ENCODE measurements around the gene TMEM181. TPM values are rescaled to one million over a fixed set of nuclear protein-coding genes. Genes with fewer than 3 reads are reported as not detected.
A peak's percentile ranks its signal among the peaks of the same experiment; 100 is the strongest.
"Not testable (repeated sequence)": the region's sequence is repeated elsewhere in the genome, so short reads cannot be mapped to it uniquely, and the experiment has no call there.

TMEM181 gene
- total RNA-seq, 3 donors from 2014 or later, result 17.0 to 29.3 (median 28.5) TPM

DNA sequence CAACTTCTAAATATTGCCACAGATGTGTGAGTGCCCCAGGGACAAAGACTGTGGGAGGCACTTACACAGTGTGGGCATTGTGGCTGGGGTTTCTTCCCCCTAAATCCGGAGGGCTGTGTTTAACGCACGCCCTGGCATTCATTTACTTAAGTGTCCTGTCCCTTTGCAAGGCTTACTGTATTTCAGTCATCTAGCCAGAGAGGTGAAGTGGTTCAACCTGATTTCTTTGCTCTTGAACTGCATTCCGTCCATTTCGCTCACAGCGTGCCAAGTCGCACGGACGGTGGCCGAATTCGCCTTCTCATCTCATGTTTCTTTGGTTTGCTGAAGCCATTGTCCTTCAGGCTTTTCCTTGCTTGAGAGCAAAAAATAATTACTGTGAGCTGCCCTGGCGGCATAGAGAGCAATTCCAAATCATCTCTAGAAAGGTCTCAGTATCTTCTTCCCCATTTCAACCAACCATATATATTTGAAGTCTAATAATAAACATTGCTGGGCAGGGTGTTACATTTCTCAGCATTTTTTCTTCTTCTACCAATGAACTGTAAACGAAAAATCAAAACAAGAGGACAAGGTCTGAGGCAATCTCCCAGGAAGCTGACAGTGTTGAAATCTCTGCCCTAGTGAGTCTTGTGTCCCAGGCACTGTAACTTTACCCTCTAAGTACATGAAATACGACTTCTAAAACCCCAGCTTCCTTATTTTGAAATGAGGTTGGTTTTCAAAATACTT lies 106.9 kb downstream of the TMEM181 start:
- intact Hi-C loops (cut with DNase I; ENCODE audit: low total_unique reads), result no loop called here
- Histone ChIP-seq H3K27ac (peak overlapping the region; percentile 55 to 85), H3K27me3 (no peaks in the 10 kb centered on the region), H3K36me3 (no peaks in the 10 kb centered on the region), H3K4me1 (no peaks in the 10 kb centered on the region), H3K9me3 (no peaks in the 10 kb centered on the region), H3K4me3 (peak overlapping the region in 2 of 3 donors; percentile 2 to 32)
- peak; percentile 75 to 80 for DNase-seq (ENCODE audit: low spot score in 2 of 2)
- TF ChIP-seq POLR2A (IDR thresholded peaks at IDR 0.05), result no peak
- peak in 2 of 3 donors; percentile 36 to 66 for TF ChIP-seq POLR2AphosphoS5 (IDR thresholded peaks at IDR 0.05)

DNA sequence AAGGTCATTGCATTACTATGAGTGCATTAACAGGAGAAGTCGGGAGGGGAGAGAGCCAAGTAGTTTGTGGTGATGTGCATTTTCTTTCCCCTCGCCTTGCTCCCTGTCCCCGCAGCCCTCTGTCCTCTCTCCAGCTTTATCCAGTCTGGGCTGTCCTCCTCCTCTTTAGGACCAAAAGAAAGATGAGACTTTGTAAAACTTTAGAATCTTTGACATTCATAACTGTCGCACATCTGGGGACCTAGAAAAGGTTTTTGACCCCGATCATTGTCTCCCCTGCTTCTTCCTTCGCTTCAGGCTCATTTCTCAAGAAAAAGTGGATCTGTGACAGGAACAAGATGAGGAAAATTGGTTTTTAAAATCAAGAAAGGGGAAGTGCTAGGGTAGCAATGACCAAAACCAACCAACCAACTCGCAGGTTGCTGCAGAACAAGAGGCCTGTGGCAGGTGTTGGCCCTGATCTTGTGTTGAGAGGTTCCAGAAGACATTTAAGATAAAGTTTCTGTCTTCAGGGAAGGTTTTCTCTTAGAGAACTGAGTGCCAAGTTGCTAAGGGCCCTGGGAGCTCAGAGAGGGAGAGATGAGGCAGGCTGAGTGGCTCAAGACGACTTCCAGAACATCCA lies 107.6 kb downstream of the TMEM181 start:
- TF ChIP-seq POLR2A (IDR thresholded peaks at IDR 0.05) (no peak), POLR2AphosphoS5 (IDR thresholded peaks at IDR 0.05) (no peak)
- TF ChIP-seq, protein P1, sequence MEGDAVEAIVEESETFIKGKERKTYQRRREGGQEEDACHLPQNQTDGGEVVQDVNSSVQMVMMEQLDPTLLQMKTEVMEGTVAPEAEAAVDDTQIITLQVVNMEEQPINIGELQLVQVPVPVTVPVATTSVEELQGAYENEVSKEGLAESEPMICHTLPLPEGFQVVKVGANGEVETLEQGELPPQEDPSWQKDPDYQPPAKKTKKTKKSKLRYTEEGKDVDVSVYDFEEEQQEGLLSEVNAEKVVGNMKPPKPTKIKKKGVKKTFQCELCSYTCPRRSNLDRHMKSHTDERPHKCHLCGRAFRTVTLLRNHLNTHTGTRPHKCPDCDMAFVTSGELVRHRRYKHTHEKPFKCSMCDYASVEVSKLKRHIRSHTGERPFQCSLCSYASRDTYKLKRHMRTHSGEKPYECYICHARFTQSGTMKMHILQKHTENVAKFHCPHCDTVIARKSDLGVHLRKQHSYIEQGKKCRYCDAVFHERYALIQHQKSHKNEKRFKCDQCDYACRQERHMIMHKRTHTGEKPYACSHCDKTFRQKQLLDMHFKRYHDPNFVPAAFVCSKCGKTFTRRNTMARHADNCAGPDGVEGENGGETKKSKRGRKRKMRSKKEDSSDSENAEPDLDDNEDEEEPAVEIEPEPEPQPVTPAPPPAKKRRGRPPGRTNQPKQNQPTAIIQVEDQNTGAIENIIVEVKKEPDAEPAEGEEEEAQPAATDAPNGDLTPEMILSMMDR (IDR thresholded peaks at IDR 0.05), result no peak

DNA sequence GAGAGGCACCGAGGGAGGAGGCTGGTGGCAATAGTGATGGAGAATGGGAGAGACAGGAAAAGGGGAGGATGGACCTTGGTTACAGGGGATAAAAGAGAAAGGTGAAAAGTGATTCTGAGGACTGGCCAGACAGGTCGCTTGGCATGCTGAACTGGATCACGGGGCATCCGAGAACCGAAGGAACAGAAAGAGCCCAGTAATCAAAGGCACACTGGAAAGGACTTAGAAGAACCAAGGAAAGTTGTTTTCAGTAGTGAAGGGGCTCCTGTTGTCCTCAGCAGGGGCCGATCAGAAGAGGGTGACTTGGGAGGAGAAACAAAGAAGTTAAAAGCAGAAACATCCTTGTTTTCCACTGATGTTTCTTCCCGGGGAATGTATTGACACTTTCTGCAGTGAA lies 108.8 kb downstream of the TMEM181 start:
- Histone ChIP-seq H3K27me3 (no peaks in the 10 kb centered on the region), H3K9me3 (no peaks in the 10 kb centered on the region), H3K36me3 (no peaks in the 10 kb centered on the region), H3K27ac (peak overlapping the region in 1 of 2 donors; percentile 55), H3K4me3 (no peak overlapping the region), H3K4me1 (no peaks in the 10 kb centered on the region)
- intact Hi-C loops (cut with DNase I; ENCODE audit: low total_unique reads), result no loop called here
- DNase-seq (ENCODE audit: low spot score in 2 of 2), result no peak
- TF ChIP-seq, protein P1 (IDR thresholded peaks at IDR 0.05), result no peak
- TF ChIP-seq POLR2AphosphoS5 (IDR thresholded peaks at IDR 0.05), result no peak
- TF ChIP-seq POLR2A (IDR thresholded peaks at IDR 0.05), result no peak

More for the DNA sequence above, 107.6 kb downstream of the TMEM181 start:
- no peaks in the 10 kb centered on the region for H3K9me3 ChIP-seq
- DNase-seq (ENCODE audit: low spot score in 2 of 2), result no peak
- no peak overlapping the region for H3K4me3 ChIP-seq
- H3K27me3 ChIP-seq, result no peaks in the 10 kb centered on the region
- H3K27ac ChIP-seq, result peak overlapping the region; percentile 55 to 85
- intact Hi-C loops (cut with DNase I; ENCODE audit: low total_unique reads), result no loop called here
- no peaks in the 10 kb centered on the region for H3K4me1 ChIP-seq
- H3K36me3 ChIP-seq, result no peaks in the 10 kb centered on the region

DNA sequence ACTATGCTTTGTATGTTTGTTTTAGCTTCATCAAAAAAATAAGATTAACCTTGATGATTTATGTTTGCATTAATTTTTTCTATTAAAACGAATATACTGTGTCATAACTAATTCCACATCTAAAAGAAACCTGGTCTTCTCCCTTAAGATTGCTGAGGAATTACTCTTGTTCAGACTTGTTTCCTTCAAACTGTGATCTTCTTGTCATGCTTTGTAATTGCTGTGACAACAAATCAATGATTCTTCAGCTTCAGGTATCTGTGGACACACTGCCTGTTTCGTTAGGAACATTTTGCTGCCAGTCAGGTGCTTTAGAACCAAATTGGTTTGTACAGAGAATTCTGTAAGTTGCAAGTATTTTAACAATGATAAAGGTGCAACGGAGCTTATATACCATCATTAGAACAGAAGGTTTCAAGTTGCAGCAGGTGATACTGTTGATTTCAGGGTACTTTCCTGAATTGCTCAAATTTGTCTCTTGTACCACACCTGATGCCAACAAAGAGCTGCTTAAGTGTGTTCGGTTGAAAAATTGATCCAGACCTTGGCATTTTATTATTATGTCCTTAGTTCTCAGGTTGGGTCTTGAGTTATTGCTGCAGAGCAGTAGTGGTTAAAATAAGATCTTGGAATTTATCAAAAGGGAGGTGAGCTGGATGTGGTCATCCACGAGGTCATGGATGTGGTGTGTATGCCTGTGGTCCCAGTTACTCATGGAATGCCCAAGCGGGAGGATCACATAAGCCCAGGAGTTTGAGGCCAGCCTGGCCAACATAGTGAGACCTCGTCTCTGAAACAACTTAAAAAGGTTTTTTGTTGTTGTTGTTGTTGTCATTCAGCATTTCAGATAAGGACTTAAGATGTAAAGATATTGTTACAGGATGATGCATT lies 109.5 kb downstream of the TMEM181 start:
- no peaks in the 10 kb centered on the region for H3K36me3 ChIP-seq
- peak overlapping the region in 1 of 2 donors; percentile 55 for H3K27ac ChIP-seq
- H3K4me1 ChIP-seq, result no peaks in the 10 kb centered on the region
- TF ChIP-seq, protein P1 (IDR thresholded peaks at IDR 0.05), result no peak
- TF ChIP-seq POLR2AphosphoS5 (IDR thresholded peaks at IDR 0.05) (no peak), POLR2A (IDR thresholded peaks at IDR 0.05) (no peak)
- no peak for DNase-seq (ENCODE audit: low spot score in 2 of 2)
- no peaks in the 10 kb centered on the region for H3K27me3 ChIP-seq
- H3K4me3 ChIP-seq, result no peak overlapping the region
- no peaks in the 10 kb centered on the region for H3K9me3 ChIP-seq
- intact Hi-C loops (cut with DNase I; ENCODE audit: low total_unique reads), result no loop called here

DNA sequence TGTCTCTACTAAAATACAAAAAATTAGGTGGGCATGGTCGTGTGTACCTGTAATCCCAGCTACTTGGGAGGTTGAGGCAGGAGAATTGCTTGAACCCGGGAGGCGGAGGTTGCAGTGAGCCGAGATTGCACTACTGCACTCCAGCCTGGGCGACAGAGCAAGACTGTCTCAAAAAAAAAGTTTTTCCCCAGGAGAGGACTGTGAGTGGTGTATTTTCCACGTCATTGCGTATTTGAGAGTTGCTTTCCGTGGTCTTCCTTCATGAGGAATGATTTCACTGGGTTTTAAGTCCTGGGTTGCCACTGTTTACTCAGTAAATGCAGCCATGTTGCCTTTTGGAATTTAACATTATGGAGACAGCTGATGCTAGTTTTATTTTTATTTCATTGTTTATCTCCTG lies 112.2 kb downstream of the TMEM181 start:
- H3K27ac ChIP-seq; H3K4me1 ChIP-seq; DNase-seq (ENCODE audit: low spot score in 2 of 2); H3K4me3 ChIP-seq; H3K27me3 ChIP-seq; H3K36me3 ChIP-seq; intact Hi-C loops (cut with DNase I; ENCODE audit: low total_unique reads); H3K9me3 ChIP-seq: not testable (repeated sequence)

All from breast epithelium (tissue), 4 donors.